Measurements from ENCODE around the gene KIAA1671. TPM values are rescaled to one million over a fixed set of nuclear protein-coding genes. Genes with fewer than 3 reads are reported as not detected.

KIAA1671 gene
- total RNA-seq, 2 experiments from 2014 or later = 9.4 to 10.6 TPM

GRCh38 chr22:25111579-25112517 is 159.3 kb downstream of the KIAA1671 start:
- POLR2A ChIA-PET = interaction anchor here (0.7 kb wide), 1 partner anchor 36 kb away, joined by 3 read pairs; no protein-coding TSS in a partner anchor
- CTCF ChIA-PET = interaction anchor here (0.8 to 2.5 kb wide), 10 partner anchors 13 to 162 kb away, joined by 3 to 12 read pairs (median 4); no protein-coding TSS in a partner anchor

- ChIA-PET CTCF (interaction anchor here (2.5 kb wide), 1 partner anchor 35 kb away, joined by 10 read pairs; no protein-coding TSS in a partner anchor), POLR2A (no interaction called here)
These were observed 160.2 kb downstream of the KIAA1671 start for GRCh38 chr22:25112538-25113253.

- ChIA-PET CTCF (no interaction called here), POLR2A (no interaction called here)
These were observed 160.8 kb downstream of the KIAA1671 start for GRCh38 chr22:25113316-25113721.

GRCh38 chr22:25114369-25115362 is 162.2 kb downstream of the KIAA1671 start:
- CTCF ChIA-PET = no interaction called here

GRCh38 chr22:25119609-25120008 is 167.1 kb downstream of the KIAA1671 start:
- ChIA-PET POLR2A (no interaction called here), CTCF (no interaction called here)

More at GRCh38 chr22:25114369-25115362, 162.2 kb downstream of the KIAA1671 start:
- POLR2A ChIA-PET = no interaction called here

GRCh38 chr22:25120093-25120561 is 167.6 kb downstream of the KIAA1671 start:
- CTCF ChIA-PET = no interaction called here
- POLR2A ChIA-PET = no interaction called here

- ChIA-PET POLR2A (no interaction called here), CTCF (no interaction called here)
These were observed 168.3 kb downstream of the KIAA1671 start for GRCh38 chr22:25120761-25121212.

GRCh38 chr22:25122136-25122764 is 169.7 kb downstream of the KIAA1671 start:
- CTCF ChIA-PET = no interaction called here
- POLR2A ChIA-PET = no interaction called here

GRCh38 chr22:25123677-25124076 is 171.2 kb downstream of the KIAA1671 start:
- CTCF ChIA-PET = interaction anchor here (0.5 kb wide), 1 partner anchor 171 kb away, joined by 3 read pairs; no protein-coding TSS in a partner anchor
- POLR2A ChIA-PET = no interaction called here

- ChIA-PET POLR2A (no interaction called here), CTCF (no interaction called here)
These were observed 173.3 kb downstream of the KIAA1671 start for GRCh38 chr22:25125693-25126357.

- ChIA-PET CTCF (interaction anchor here (0.6 kb wide), 1 partner anchor 282 kb away, joined by 4 read pairs; no protein-coding TSS in a partner anchor), POLR2A (no interaction called here)
These were observed 174.0 kb downstream of the KIAA1671 start for GRCh38 chr22:25126510-25126909.

- CTCF ChIA-PET = interaction anchor here (0.6 kb wide), 1 partner anchor 281 kb away, joined by 4 read pairs; no protein-coding TSS in a partner anchor
These were observed 174.8 kb downstream of the KIAA1671 start for GRCh38 chr22:25127318-25127717.

GRCh38 chr22:25130462-25130861 is 177.9 kb downstream of the KIAA1671 start:
- ChIA-PET POLR2A (no interaction called here), CTCF (interaction anchor here (1.1 kb wide), 1 partner anchor 20 kb away, joined by 4 read pairs; no protein-coding TSS in a partner anchor)

More at GRCh38 chr22:25127318-25127717, 174.8 kb downstream of the KIAA1671 start:
- POLR2A ChIA-PET = no interaction called here

- CTCF ChIA-PET = interaction anchor here (1.1 kb wide), 1 partner anchor 21 kb away, joined by 4 read pairs; no protein-coding TSS in a partner anchor
- POLR2A ChIA-PET = no interaction called here
These were observed 178.8 kb downstream of the KIAA1671 start for GRCh38 chr22:25131198-25131887.

- ChIA-PET POLR2A (no interaction called here), CTCF (no interaction called here)
These were observed 181.5 kb downstream of the KIAA1671 start for GRCh38 chr22:25134028-25134427.

GRCh38 chr22:25134451-25134850 is 181.9 kb downstream of the KIAA1671 start:
- POLR2A ChIA-PET = no interaction called here
- CTCF ChIA-PET = no interaction called here

- POLR2A ChIA-PET = no interaction called here
- CTCF ChIA-PET = no interaction called here
These were observed 184.5 kb downstream of the KIAA1671 start for GRCh38 chr22:25136953-25137576.

Data from activated CD8-positive, alpha-beta memory T cell treated with anti-CD3 and anti-CD28 coated beads for 36 hours (primary cell).